Adipose tissue (tissue), 3 donors: Measurements from ENCODE around the gene ROBO3. TPM values are rescaled to one million over a fixed set of nuclear protein-coding genes. Genes with fewer than 3 reads are reported as not detected.

Source experiments
- H3K27ac ChIP-seq: one replicate; pipeline ENCODE4 v1.5.1; 2013; ENCODE audit warnings: low read depth, low read length
- WGBS, 3 donors: extraction: QIAGEN DNeasy Blood & Tissue Kit; methylation state at CpG; one replicate each; pipeline ENCODE4 v1.1.7; 2013; 5-methylcytosine and 5-hydroxymethylcytosine counted together
- polyA plus RNA-seq, 3 donors: library from polyadenylated mRNA; stranded (reverse); fragments of 200-250 nt; gene quantifications; one replicate each; pipeline ENCODE4 v1.2.3, GENCODE V29; 2013
- donor health status: healthy with polysubstance abuse.
- donor health status: Bipolar disorder and iron deficiency.
- donor health status: healthy.

ROBO3 gene
- polyA plus RNA-seq, 3 donors: 5.2 to 44.8 (median 21.7) TPM

GRCh38 chr11:124899383-124900145 is 34.3 kb downstream of the ROBO3 start:
- H3K27ac ChIP-seq: peak overlapping the region; percentile 92
- WGBS, 3 donors: 51 to 66% (median 63%) methylated on average over 6 of the region's 6 CpGs

DNA sequence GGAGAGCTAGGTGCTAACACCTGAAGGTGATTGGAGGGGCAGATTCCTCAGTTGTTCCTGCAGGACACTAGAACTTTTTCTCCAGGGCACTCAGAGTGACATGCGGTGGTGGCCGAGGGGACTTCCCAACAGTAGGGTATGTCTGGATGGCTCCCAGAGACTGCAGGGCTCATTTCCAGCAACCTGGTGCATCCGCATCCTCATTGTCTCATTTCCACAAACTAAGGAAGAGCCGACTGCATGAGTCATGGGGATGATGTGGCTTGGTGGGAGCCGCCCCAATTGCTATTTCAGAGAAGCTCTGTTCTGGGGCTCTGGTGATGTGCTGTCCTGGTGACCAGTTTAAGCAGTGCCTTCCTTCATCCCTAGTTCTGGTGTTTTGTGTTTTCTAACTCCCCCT is 35.2 kb downstream of the ROBO3 start:
- H3K27ac ChIP-seq: no peak overlapping the region
- whole genome bisulfite sequencing, 3 donors: 59 to 72% (median 60%) methylated on average over 5 of the region's 5 CpGs

DNA sequence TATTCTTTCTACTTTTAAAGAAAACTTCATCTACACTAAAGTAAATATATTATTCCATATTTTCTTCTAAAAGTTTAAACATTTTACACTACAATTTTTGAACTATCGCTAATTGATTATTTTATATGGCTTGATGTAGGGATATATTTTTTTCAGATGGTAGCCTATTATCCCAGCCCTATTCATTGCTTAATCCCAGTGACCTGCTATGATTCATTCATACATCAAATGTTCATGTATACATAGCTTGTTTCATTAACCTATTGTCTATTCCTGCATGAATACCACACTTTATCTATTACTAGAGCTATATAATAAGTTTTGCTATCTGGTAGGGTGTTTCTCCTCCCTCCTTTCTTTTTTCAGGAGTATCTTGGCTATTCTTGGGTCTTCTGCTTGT is 37.4 kb downstream of the ROBO3 start:
- 93 to 100% (median 94%) methylated on average over 1 of the region's 1 CpG for WGBS, 3 donors
- no peak overlapping the region for H3K27ac ChIP-seq

GRCh38 chr11:124915541-124916369 is 50.5 kb downstream of the ROBO3 start:
- 77 to 87% (median 84%) methylated on average over 3 of the region's 3 CpGs for WGBS, 3 donors
- H3K27ac ChIP-seq: no peak overlapping the region

DNA sequence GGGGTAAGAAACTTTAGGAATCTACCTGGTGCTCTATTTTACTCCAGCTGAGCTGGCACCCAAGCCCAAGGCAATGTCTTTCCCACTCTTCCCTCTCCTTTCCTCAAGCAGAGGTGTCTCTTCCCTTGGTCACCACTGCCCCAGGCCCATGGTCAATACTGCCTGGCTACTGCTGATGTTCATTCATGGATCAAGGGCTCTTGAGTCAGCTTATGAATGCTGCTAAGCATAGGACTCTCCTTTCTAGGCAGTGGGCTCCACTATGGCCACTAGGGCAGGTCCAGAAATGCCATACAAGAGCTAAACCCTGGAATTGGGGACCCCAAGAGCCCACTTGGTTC is 51.1 kb downstream of the ROBO3 start:
- no peak overlapping the region for H3K27ac ChIP-seq

- H3K27ac ChIP-seq: no peak overlapping the region
Measured at GRCh38 chr11:124917115-124917637, 51.9 kb downstream of the ROBO3 start.

DNA sequence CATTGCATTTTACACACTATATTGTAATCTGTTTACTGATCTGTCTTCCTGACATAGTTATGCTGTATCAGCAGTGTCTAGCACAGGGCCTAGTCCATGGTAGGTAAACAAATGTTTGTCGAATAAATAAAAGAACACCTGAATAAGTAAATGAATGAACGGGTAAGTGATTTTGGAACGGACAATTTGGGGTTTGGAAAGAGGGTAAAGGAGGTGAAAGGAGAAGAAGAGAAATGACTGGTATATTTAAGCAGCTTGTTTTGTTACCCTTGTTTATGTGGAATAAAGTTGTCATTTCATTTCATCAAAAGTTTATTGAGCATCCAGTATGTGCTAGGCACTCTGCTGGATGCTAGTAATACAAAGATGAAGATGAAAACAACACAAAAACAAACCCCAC is 53.7 kb downstream of the ROBO3 start, which contains the start of gene HEPN1:
Gene HEPN1 (plus strand): TSS at position 301 of the 400 bp plus-strand sequence.
- H3K27ac ChIP-seq: no peak within 1 kb of the TSS
- WGBS, 3 donors: 53 to 93% (median 93%) methylated on average over 3 of the region's 3 CpGs

More at GRCh38 chr11:124917115-124917637, 51.9 kb downstream of the ROBO3 start:
- 71 to 93% (median 76%) methylated on average over 6 of the region's 6 CpGs for WGBS, 3 donors

- H3K27ac ChIP-seq: no peak overlapping the region
- WGBS, 3 donors: 88 to 92% (median 91%) methylated on average over 2 of the region's 2 CpGs
Measured at GRCh38 chr11:124919898-124920297, 54.7 kb downstream of the ROBO3 start.

DNA sequence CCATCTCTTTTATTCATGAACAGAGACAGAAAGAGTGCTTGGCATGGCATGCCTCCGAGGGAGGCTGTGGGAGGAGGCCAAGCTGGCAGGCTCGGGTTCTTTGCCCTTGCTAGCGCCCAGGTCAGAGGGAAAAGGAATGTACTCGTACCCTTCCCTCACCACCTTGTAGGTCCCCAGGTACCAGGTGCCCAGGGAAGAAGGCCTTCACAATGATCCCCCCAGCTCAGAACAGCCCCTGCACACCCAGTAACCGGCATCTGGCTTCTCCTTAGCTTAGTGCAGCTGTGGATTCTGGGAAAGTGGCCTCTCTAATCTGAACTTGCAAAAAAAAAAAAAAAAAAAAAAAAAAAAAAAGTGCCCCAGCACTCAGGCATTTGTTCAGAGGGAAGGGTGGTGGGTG is 55.1 kb downstream of the ROBO3 start:
- 89 to 92% (median 90%) methylated on average over 5 of the region's 5 CpGs for WGBS, 3 donors
- no peak overlapping the region for H3K27ac ChIP-seq

GRCh38 chr11:124920870-124921609 is 55.8 kb downstream of the ROBO3 start:
- H3K27ac ChIP-seq: no peak overlapping the region
- WGBS, 3 donors: 5 to 13% (median 10%) methylated on average over 77 to 82 of the region's 82 CpGs

DNA sequence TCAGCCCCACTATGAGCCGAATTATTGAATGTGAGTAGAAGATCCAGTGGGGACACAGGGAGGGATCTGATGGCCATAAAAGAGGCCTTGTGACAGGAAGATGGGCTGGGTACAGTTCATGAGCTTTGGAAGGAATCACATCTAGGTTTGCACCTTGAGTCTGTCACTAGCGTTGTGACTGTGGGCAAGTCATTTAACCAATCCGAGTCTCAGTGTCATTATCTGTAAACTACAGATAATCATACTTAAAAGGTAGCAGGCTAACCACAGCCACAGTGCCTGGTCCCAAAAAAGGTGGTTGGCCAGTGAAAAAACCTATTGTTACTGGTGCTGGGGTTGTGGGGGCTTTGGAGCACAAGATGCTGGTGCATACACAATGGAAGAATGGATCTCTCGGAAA is 57.6 kb downstream of the ROBO3 start:
- 75 to 93% (median 90%) methylated on average over 4 of the region's 4 CpGs for WGBS, 3 donors
- no peak overlapping the region for H3K27ac ChIP-seq

DNA sequence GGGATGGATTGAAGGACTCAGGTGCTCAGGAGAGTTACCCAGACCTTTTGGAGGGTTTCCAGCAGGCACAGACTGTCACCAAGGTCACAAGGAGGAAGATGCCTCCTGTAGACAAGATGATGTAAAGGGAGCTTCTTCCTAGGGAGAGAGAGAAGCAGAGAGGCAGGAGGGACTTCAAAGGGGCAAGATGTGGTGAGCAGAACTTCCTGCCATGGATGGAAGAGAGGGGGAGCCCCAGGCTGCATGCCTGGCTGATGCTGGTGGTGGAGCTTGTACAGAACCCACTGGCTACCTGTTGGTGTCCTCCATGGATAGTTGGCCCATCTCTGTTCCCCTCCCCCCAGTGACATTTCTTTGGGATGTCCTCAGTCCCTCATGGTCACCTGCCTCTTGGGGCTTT is 58.1 kb downstream of the ROBO3 start:
- no peak overlapping the region for H3K27ac ChIP-seq

- WGBS, 3 donors: 25 to 35% (median 34%) methylated on average over 4 of the region's 4 CpGs
Measured at GRCh38 chr11:124928942-124929665, 63.9 kb downstream of the ROBO3 start.

DNA sequence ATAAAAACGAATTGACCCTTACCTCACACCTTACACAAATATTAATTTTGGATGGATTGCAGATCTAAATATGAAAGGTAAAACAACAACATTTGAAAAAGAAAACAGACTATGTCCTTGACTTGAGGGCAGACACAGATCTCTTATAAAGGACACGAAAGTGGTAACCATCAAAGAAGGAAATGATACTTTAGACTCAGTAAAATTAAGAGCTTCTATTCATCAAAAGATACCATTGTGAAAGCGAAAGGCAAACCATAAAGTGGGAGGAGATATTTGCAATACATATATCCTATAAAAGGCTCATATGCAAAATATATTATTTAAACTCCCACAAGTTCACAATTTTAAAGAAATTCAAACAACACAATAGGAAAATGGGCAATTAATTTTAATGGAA is 65.6 kb downstream of the ROBO3 start:
- H3K27ac ChIP-seq: no peak overlapping the region
- WGBS, 3 donors: 73 to 85% (median 84%) methylated on average over 3 of the region's 3 CpGs

More at GRCh38 chr11:124928942-124929665, 63.9 kb downstream of the ROBO3 start:
- H3K27ac ChIP-seq: no peak overlapping the region

Other genes with a start within 250 kb of the ROBO3 start
- gene TBRG1, start 242.6 kb upstream of the ROBO3 start, polyA plus RNA-seq: 10 to 100 TPM; 14.7 to 26.1 (median 25.9) TPM
- gene SIAE, start 191.7 kb upstream of the ROBO3 start, polyA plus RNA-seq: 10 to 100 TPM in 2 of 3 donors, 1 to 10 TPM in 1; 7.1 to 13.8 (median 11.0) TPM
- 1 to 10 TPM; 2.3 to 5.5 (median 2.8) TPM for gene SPA17, start 191.5 kb upstream of the ROBO3 start, polyA plus RNA-seq
- gene NRGN, start 125.5 kb upstream of the ROBO3 start, polyA plus RNA-seq: 10 to 100 TPM in 1 of 3 donors, 1 to 10 TPM in 2; 1.2 to 17.0 (median 5.3) TPM
- gene VSIG2, start 113.2 kb upstream of the ROBO3 start, polyA plus RNA-seq: 10 to 100 TPM in 1 of 3 donors, 1 to 10 TPM in 2; 1.2 to 36.1 (median 3.5) TPM
- 100 to 1,000 TPM in 1 of 3 donors, 10 to 100 TPM in 2; 17.6 to 116 (median 53.3) TPM for gene ESAM, start 103.1 kb upstream of the ROBO3 start, polyA plus RNA-seq
- 1 to 10 TPM; 4.8 to 6.1 (median 5.3) TPM for gene MSANTD2, start 65.0 kb upstream of the ROBO3 start, polyA plus RNA-seq
- gene ROBO4, start 32.4 kb downstream of the ROBO3 start, polyA plus RNA-seq: 10 to 100 TPM in 2 of 3 donors, 1 to 10 TPM in 1; 3.7 to 61.0 (median 41.9) TPM
- gene HEPN1, start 53.8 kb downstream of the ROBO3 start, polyA plus RNA-seq: 1 to 10 TPM in 1 of 3 donors, under 1 TPM in 2; 0.28 to 2.3 (median 0.34) TPM
- 10 to 100 TPM in 1 of 3 donors, 1 to 10 TPM in 2; 2.6 to 19.6 (median 4.7) TPM for gene HEPACAM, start 70.6 kb downstream of the ROBO3 start, polyA plus RNA-seq
- 1 to 10 TPM in 1 of 3 donors, under 1 TPM in 2; 0.43 to 1.7 (median 0.60) TPM for gene CCDC15, start 88.8 kb downstream of the ROBO3 start, polyA plus RNA-seq
- gene SLC37A2, start 197.9 kb downstream of the ROBO3 start, polyA plus RNA-seq: 1 to 10 TPM in 2 of 3 donors, under 1 TPM in 1; 0.64 to 2.4 (median 1.8) TPM
- 10 to 100 TPM; 18.0 to 37.5 (median 31.9) TPM for gene TMEM218, start 246.2 kb downstream of the ROBO3 start, polyA plus RNA-seq